Measurements from ENCODE around the gene PLEKHO2. TPM values are rescaled to one million over a fixed set of nuclear protein-coding genes. Genes with fewer than 3 reads are reported as not detected.

The PLEKHO2 gene
- total RNA-seq, 2 experiments from 2014 or later, result 12.0 to 24.5 TPM

- no peaks in the 10 kb centered on the region for H3K9me2 ChIP-seq (ENCODE audit: insufficient read depth, low read length)
- no peaks in the 10 kb centered on the region for H3K36me3 ChIP-seq (ENCODE audit: insufficient read depth, low read length)
- no peaks in the 10 kb centered on the region for H4K20me1 ChIP-seq (ENCODE audit: insufficient read depth, low read length)
- H3K79me2 ChIP-seq (ENCODE audit: insufficient read depth, low read depth, low read length), result no peaks in the 10 kb centered on the region
- intact Hi-C loops (cut with micrococcal nuclease; ENCODE audit: unreplicated experiment), result no loop called here
- POLR2A ChIA-PET, result interaction anchor here (0.6 to 1.1 kb wide), 3 partner anchors 14 to 593 kb away, joined by 3 to 5 read pairs (median 5); no protein-coding TSS in a partner anchor
- CTCF ChIA-PET (ENCODE audit: unreplicated experiment), result no interaction called here
- H3K9me3 ChIP-seq (ENCODE audit: low read length), result no peaks in the 10 kb centered on the region
- H2AFZ ChIP-seq (ENCODE audit: low read length), result no peak overlapping the region
- H3K4me2 ChIP-seq (ENCODE audit: low read length), result no peak overlapping the region
- no peak overlapping the region for H3K27ac ChIP-seq (ENCODE audit: low read depth, low read length, poor library complexity, severe bottlenecking)
- H3K4me3 ChIP-seq (ENCODE audit: low read depth, low read length, poor library complexity, severe bottlenecking), result no peak overlapping the region
- BruUV-seq (replicated peaks), result no TSS peak
- no peak for DNase-seq (ENCODE audit: low spot score)
- peaks cover 10% of the 10 kb centered on the region for H3K4me1 ChIP-seq (ENCODE audit: insufficient read depth, low read length, poor library complexity, severe bottlenecking)
- TF ChIP-seq CTCF (conservative IDR thresholded peaks at IDR 0.05; ENCODE audit: low read length) (no peak), EZH2phosphoT487 (IDR thresholded peaks at IDR 0.05; ENCODE audit: borderline replicate concordance, low read depth, low read length) (no peak)
These were observed 66.3 kb downstream of the PLEKHO2 start for GRCh38 chr15:64907991-64908390.

GRCh38 chr15:64909546-64909945 is 67.8 kb downstream of the PLEKHO2 start:
- Histone ChIP-seq H3K9me2 (ENCODE audit: insufficient read depth, low read length) (no peaks in the 10 kb centered on the region), H3K4me2 (ENCODE audit: low read length) (no peak overlapping the region), H2AFZ (ENCODE audit: low read length) (no peak overlapping the region), H3K4me3 (ENCODE audit: low read depth, low read length, poor library complexity, severe bottlenecking) (no peak overlapping the region), H3K4me1 (ENCODE audit: insufficient read depth, low read length, poor library complexity, severe bottlenecking) (peaks cover 5% of the 10 kb centered on the region), H3K27ac (ENCODE audit: low read depth, low read length, poor library complexity, severe bottlenecking) (no peak overlapping the region), H4K20me1 (ENCODE audit: insufficient read depth, low read length) (no peaks in the 10 kb centered on the region), H3K79me2 (ENCODE audit: insufficient read depth, low read depth, low read length) (no peaks in the 10 kb centered on the region), H3K36me3 (ENCODE audit: insufficient read depth, low read length) (no peaks in the 10 kb centered on the region), H3K9me3 (ENCODE audit: low read length) (no peaks in the 10 kb centered on the region)
- TF ChIP-seq EZH2phosphoT487 (IDR thresholded peaks at IDR 0.05; ENCODE audit: borderline replicate concordance, low read depth, low read length) (no peak), CTCF (conservative IDR thresholded peaks at IDR 0.05; ENCODE audit: low read length) (no peak)
- ChIA-PET POLR2A (no interaction called here), CTCF (ENCODE audit: unreplicated experiment) (no interaction called here)
- no TSS peak for BruUV-seq (replicated peaks)
- intact Hi-C loops (cut with micrococcal nuclease; ENCODE audit: unreplicated experiment), result no loop called here
- no peak for DNase-seq (ENCODE audit: low spot score)

GRCh38 chr15:64911311-64912186 is 69.8 kb downstream of the PLEKHO2 start, which contains the start of gene ANKDD1A:
Gene ANKDD1A (plus strand): TSS chr15:64911902. CDS start chr15:64911931, 29 bp downstream.
- peak; percentile 31 for DNase-seq (ENCODE audit: low spot score)
- Histone ChIP-seq H2AFZ (ENCODE audit: low read length) (peak within 1 kb of the TSS; percentile 16; the same call in 1 of the 2 replicates), H3K4me3 (ENCODE audit: low read depth, low read length, poor library complexity, severe bottlenecking) (peak within 1 kb of the TSS; percentile 63), H3K36me3 (ENCODE audit: insufficient read depth, low read length) (no peaks in the 10 kb centered on the region), H4K20me1 (ENCODE audit: insufficient read depth, low read length) (no peaks in the 10 kb centered on the region), H3K9me3 (ENCODE audit: low read length) (no peaks in the 10 kb centered on the region), H3K79me2 (ENCODE audit: insufficient read depth, low read depth, low read length) (no peaks in the 10 kb centered on the region), H3K4me1 (ENCODE audit: insufficient read depth, low read length, poor library complexity, severe bottlenecking) (no peaks in the 10 kb centered on the region), H3K4me2 (ENCODE audit: low read length) (peak within 1 kb of the TSS; percentile 64), H3K9me2 (ENCODE audit: insufficient read depth, low read length) (no peaks in the 10 kb centered on the region), H3K27ac (ENCODE audit: low read depth, low read length, poor library complexity, severe bottlenecking) (no peak within 1 kb of the TSS)
- no TSS peak for BruUV-seq (replicated peaks)
- intact Hi-C loops (cut with micrococcal nuclease; ENCODE audit: unreplicated experiment), result no loop called here
- POLR2A ChIA-PET, result interaction anchor here (0.6 kb wide), 1 partner anchor 114 kb away, joined by 3 read pairs; no protein-coding TSS in a partner anchor
- TF ChIP-seq CTCF (conservative IDR thresholded peaks at IDR 0.05; ENCODE audit: low read length) (no peak), EZH2phosphoT487 (IDR thresholded peaks at IDR 0.05; ENCODE audit: borderline replicate concordance, low read depth, low read length) (no peak)
- CTCF ChIA-PET (ENCODE audit: unreplicated experiment), result no interaction called here
